Measurements from ENCODE around the gene GLOD5.

GLOD5 gene

DNA sequence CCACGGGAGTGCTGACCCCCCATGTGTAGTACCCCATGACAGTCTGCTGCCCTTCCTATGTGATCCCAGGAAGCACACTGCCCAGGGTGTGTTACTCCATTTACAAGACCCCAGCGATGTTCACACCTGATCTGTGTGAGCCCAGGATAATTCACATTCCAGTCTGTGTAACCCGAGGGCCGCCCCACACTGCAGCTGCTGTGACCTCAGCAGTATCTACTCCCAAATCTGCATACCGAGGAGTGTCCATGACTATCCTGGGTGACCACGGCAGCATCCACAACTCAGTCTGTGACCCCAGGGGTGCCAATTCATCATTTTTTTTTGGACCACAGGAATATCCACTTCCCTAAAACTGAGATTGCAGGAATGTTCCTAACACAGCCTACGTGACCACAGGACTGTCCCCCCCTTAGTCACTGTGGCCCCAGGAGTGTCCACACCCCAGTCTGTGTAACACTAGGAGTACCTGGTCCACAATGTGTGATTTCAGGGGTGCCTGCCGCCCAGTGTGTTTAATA lies 7.8 kb upstream of the GLOD5 start:
- no peak for DNase-seq (ENCODE audit: low spot score)

GRCh38 chrX:48754238-48754637 lies 7.3 kb upstream of the GLOD5 start:
- no peak for DNase-seq (ENCODE audit: low spot score)

GRCh38 chrX:48769230-48769629 lies 7.7 kb downstream of the GLOD5 start:
- no peak for DNase-seq (ENCODE audit: low spot score)

DNA sequence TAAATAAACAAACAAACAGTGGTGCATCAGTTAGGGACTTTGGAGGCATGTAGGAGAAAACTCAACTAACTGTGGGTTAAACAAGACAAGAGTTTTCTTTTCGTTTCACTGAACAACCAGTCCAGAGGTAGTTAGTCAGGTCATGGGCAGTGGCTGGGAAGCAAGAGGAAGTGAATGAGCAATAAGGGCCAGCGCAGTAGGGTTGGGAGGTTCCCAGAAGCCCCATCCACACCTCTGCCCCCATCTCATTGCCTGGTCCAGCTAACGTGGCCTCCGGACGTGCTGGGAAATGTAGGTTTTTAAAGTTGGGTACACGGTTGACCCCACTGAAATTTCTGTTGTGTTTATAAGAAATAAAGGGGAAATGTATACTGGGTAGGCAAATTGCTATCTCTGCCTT lies 8.7 kb downstream of the GLOD5 start:
- DNase-seq (ENCODE audit: low spot score) = no peak

- no peak for DNase-seq (ENCODE audit: low spot score)
These were observed 11.1 kb downstream of the GLOD5 start for GRCh38 chrX:48772602-48773001.

- no peak for DNase-seq (ENCODE audit: low spot score)
These were observed 15.4 kb downstream of the GLOD5 start for GRCh38 chrX:48776818-48777439.

DNA sequence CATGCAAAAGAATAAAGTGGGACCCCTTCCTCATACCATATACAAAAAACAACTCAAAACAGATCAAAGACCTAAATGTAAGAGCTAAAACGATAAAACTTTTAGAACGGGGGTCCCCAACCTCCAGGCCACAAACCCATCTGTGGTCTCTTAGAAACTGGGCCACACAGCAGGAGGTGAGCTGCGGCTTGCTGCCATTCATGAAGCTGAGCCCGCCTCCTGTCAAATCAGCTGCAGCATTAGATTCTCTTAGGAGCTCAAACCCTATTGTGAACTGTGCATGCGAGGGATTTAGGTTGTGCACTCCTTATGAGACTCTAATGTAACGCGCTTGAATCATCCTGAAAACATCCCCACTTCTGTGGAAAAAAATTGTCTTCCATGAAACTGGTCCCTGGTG lies 17.9 kb downstream of the GLOD5 start:
- no peak for DNase-seq (ENCODE audit: low spot score)

DNA sequence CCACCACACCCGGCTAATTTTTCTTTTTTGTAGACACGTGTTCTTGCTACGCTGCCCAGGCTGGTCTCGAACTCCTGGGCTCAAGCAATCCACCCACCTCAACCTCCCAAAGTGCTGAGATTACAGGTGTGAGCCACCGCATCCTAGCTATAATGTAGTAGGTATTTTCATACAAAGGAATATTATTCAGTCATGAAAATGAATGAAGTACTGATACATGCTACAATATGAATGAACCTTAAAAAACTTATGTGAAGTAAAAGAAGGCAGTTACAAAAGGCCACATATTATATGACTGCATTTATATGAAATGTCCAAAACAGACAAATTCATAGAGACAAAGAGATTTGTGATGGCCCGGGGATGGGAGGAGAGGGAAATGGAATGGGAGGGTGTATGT lies 20.2 kb downstream of the GLOD5 start:
- no peak for DNase-seq (ENCODE audit: low spot score)

GRCh38 chrX:48782216-48782615 lies 20.7 kb downstream of the GLOD5 start:
- DNase-seq (ENCODE audit: low spot score) = no peak

DNA sequence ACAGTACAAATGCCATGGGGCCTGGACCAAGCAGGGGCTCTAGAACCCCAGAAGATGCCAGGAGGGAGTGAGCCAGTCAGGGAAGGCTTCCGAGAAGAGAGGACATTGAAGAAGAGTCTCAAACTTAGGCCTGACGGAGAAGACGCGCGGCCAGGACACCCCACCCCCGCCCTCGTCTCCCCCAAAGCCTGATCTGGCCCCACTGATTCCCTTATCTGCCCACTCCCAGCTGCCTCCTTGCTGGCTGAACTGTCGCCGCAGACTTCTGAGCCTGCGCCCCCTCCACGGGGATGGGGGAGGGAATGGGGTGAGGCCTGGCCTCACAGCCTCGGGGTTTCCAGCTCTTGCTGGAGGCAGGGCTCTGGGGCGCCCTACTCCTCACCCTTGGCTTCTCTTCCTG lies 21.2 kb downstream of the GLOD5 start:
- DNase-seq (ENCODE audit: low spot score) = no peak

- DNase-seq (ENCODE audit: low spot score) = no peak
These were observed 23.2 kb downstream of the GLOD5 start for GRCh38 chrX:48784726-48785125.

DNA sequence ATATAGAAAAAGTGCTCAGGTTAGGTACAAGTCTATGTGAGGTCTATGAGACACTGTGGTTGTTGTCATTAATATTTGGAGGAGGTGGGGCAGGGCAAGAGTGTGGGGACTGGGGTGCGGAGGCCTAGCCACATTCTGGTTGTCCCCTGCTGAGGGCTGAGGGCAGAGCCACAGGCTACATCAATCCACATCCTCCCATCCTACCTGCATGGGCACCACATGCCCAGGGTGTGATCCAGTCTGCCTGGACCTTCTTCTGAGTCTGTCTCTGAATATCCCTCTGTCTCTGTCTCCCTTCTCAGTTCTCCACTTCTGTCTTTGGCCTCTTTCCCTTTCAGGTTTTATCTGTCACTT lies 23.6 kb downstream of the GLOD5 start:
- DNase-seq (ENCODE audit: low spot score) = no peak

DNA sequence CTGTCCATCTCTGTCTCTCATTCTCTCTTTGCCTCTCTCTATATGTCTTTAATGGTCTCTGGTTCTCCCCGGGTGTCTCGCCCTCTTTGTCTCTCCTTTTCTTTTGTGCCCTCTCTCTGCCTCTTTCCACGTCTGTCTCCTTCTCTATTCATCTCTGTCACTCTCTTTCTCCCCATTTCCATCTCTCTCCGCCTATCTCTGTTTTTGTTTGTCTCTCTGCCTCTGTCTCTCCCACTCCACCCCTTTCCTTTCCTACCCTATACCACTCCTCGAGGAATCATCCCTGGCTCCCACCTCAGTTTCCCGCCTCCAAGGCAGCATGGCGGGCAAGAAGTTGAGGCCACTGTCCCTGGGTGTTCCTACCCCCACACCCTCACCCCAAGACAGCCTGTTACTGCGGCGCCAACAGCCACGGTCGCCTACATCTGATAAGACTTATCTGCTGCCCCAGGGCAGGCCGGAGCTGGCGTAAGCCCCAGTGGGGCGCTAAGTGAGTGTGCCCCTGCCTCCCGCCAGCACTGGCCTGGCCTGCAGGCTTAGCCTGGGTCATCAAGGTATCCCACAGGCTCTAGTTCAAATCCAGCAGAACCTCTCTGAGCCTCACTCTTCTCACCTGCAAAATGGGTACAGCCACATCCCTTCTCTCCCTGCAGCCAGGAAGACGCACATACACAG lies 24.1 kb downstream of the GLOD5 start:
- no peak for DNase-seq (ENCODE audit: low spot score)

- no peak for DNase-seq (ENCODE audit: low spot score)
These were observed 24.8 kb downstream of the GLOD5 start, which contains the start of gene GATA1 for GRCh38 chrX:48786341-48786800. GATA1 (plus strand) TSS chrX:48786590; CDS start chrX:48791110, 4,520 bp downstream.

GRCh38 chrX:48786825-48787504 lies 25.4 kb downstream of the GLOD5 start:
- DNase-seq (ENCODE audit: low spot score) = no peak

DNA sequence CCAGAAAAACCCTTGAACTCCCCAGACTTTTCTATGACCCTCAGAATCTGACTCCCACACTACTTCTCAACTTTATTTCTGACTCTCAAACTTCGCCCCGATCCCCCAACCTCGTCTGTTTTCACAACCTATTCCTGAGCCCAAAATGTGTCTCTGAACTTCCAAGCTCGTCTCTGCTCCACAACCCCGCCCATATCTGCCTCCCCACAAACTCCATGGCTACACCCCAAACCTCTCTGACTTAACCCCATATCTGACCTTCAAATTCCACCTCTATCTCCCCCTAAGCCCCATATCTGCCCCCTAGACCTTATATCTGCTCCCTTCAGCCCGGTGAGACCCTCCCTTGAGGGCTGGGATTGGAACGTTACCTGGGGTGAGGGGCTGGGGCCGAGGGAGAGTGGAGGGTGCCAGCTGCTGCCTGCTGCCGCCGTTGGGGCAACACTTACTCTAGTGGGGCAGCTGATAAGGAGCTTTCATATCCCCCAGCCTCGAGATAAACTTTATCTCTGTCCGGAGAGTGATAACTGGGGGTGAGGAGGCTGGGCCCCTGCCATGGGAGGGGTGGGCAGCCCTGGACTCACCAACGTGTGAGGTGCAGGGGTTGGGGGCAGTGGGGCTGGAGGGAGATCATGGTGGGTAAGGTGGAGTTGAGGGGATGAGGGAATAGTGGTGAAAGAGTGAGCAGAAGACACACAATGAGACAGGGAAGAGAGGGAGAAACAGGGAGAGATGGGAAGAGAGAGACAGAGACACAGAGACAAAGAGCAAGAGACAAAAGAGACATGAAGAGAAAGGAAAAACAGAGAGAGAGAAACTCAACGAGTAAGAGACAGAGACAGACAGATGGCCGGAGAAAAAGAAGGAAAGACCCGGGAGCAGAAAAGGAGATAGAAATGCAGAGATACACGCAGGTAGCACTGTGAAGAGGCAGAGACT lies 26.2 kb downstream of the GLOD5 start:
- no peak for DNase-seq (ENCODE audit: low spot score)

GRCh38 chrX:48789366-48790220 lies 28.0 kb downstream of the GLOD5 start:
- DNase-seq (ENCODE audit: low spot score) = no peak

GRCh38 chrX:48790477-48790876 lies 28.9 kb downstream of the GLOD5 start:
- no peak for DNase-seq (ENCODE audit: low spot score)

DNA sequence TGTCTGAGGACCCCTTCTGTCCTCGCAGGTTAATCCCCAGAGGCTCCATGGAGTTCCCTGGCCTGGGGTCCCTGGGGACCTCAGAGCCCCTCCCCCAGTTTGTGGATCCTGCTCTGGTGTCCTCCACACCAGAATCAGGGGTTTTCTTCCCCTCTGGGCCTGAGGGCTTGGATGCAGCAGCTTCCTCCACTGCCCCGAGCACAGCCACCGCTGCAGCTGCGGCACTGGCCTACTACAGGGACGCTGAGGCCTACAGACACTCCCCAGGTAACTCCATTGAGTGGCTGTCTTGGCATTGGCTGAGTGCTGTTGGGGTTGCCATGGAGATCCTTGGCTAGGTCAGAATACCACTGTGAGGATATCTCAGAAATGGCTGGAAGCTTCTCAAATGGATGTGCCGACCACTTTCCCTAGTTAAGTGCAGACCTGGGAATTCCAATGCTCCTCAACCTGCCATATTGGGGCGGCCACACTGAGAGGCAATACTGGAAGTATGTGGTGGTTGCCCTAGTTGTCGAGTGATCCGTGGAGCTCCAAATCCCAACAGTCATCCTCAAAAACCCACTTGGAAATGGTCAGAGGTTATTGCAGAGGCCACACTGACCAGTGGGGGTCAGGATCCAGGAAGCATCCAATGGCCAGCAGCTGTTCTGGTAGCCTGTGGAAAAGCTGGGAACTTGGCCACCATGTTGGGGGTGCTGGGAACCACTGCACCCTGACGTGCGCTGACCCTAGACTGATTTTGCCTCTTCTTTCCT lies 29.7 kb downstream of the GLOD5 start:
- DNase-seq (ENCODE audit: low spot score) = no peak

GRCh38 chrX:48792219-48792618 lies 30.7 kb downstream of the GLOD5 start:
- DNase-seq (ENCODE audit: low spot score) = no peak

All from cerebellar cortex (tissue), 1 donor.